A673 (cell line): ENCODE measurements around the gene SNX27. TPM values are rescaled to one million over a fixed set of nuclear protein-coding genes. Genes with fewer than 3 reads are reported as not detected.

Experiments
- BruUV-seq: library from RNA; stranded (reverse); fragments of 400-500 nt; replicated peaks from 2 replicates; lab custom pipeline; 2021; lab: Mats Ljungman, UMichigan
- CTCF ChIA-PET: fragments of 300-600 bp; sonication (Branson Sonifier 250); formaldehyde crosslinking; loops from one replicate; lab custom pipeline; 2022; ENCODE audit warnings: antibody characterized with exemption; lab: Charles Lee
- POLR2A ChIA-PET: fragments of 300-600 bp; sonication (Branson Sonifier 250); formaldehyde crosslinking; loops from one replicate; lab custom pipeline; 2022; ENCODE audit warnings: antibody characterized with exemption; ENCODE audit not compliant: low non-redundant PET; lab: Charles Lee
- DNase-seq: peaks from one replicate; pipeline ENCODE4 v3.0.0-alpha.2; 2015; ENCODE audit warnings: low spot score
- H3K27ac ChIP-seq: fragments of 200-600 bp; sonication (generic); 2 replicates; pipeline ENCODE4 v1.5.1; 2016; ENCODE audit warnings: mixed run types, low read depth, mild to moderate bottlenecking, mixed read lengths, antibody characterized with exemption, low read length; ENCODE audit not compliant: poor library complexity, severe bottlenecking
- H3K27me3 ChIP-seq: fragments of 200-600 bp; sonication (generic); replicated peaks from 2 replicates; pipeline ENCODE4 v1.6.1; 2017; ENCODE audit warnings: mixed run types, low read depth, mild to moderate bottlenecking, mixed read lengths, antibody characterized with exemption, low read length; ENCODE audit not compliant: insufficient read depth, poor library complexity
- H3K36me3 ChIP-seq: fragments of 200-600 bp; sonication (generic); 2 replicates; pipeline ENCODE4 v1.6.1; 2016; ENCODE audit warnings: mixed run types, mild to moderate bottlenecking, mixed read lengths, antibody characterized with exemption, low read length; ENCODE audit not compliant: insufficient read depth, poor library complexity, severe bottlenecking
- H3K4me1 ChIP-seq: fragments of 200-600 bp; sonication (generic); 2 replicates; pipeline ENCODE4 v1.6.1; 2017; ENCODE audit warnings: mixed run types, mild to moderate bottlenecking, mixed read lengths, antibody characterized with exemption, low read length; ENCODE audit not compliant: insufficient read depth, poor library complexity, severe bottlenecking
- H3K4me3 ChIP-seq: fragments of 200-600 bp; sonication (generic); 2 replicates; pipeline ENCODE4 v1.5.1; 2016; ENCODE audit warnings: low read depth, mixed run types, mild to moderate bottlenecking, mixed read lengths, low read length; ENCODE audit not compliant: poor library complexity, severe bottlenecking
- H3K9me3 ChIP-seq: fragments of 200-600 bp; sonication (generic); 2 replicates; pipeline ENCODE4 v1.6.1; 2016; ENCODE audit warnings: mixed run types, low read depth, mild to moderate bottlenecking, mixed read lengths, antibody characterized with exemption, low read length; ENCODE audit not compliant: poor library complexity, severe bottlenecking
- CTCF ChIP-seq: fragments of 300-800, 200-600 bp; sonication (generic); conservative IDR thresholded peaks from 2 replicates; pipeline ENCODE4 v1.5.1; 2017; ENCODE audit warnings: low read depth, mild to moderate bottlenecking, antibody characterized with exemption, low read length, moderate library complexity, mixed read lengths
- EZH2 ChIP-seq: fragments of 200-600 bp; sonication (generic); IDR thresholded peaks from 2 replicates; pipeline ENCODE4 v1.6.1; 2017; ENCODE audit warnings: borderline replicate concordance, low read depth, mild to moderate bottlenecking, mixed read lengths, antibody characterized with exemption, low read length; ENCODE audit not compliant: poor library complexity, severe bottlenecking
- intact Hi-C: fragments of 100-400 bp; cut with micrococcal nuclease; formaldehyde crosslinking; loops from one replicate; pipeline ENCODE4 v1.10.0; 2022; ENCODE audit not compliant: unreplicated experiment
- total RNA-seq: library from RNA; stranded (reverse); gene quantifications from 2 replicates; pipeline ENCODE4 v1.2.3, GENCODE V29; 2021

SNX27 gene
- total RNA-seq, 1 experiment from 2014 or later, result 45.9 TPM

GRCh38 chr1:151579436-151580225, 32.2 kb upstream of the SNX27 start:
- ChIA-PET CTCF (no interaction called here), POLR2A (no interaction called here)
- no TSS peak for BruUV-seq
- no peaks in the 10 kb centered on the region for H3K27me3 ChIP-seq
- no peak for TF ChIP-seq CTCF
- TF ChIP-seq EZH2, result no peak
- H3K27ac ChIP-seq, result no peak overlapping the region
- DNase-seq, result no peak
- intact Hi-C loops, result no loop called here
- no peak overlapping the region for H3K4me3 ChIP-seq
- no peaks in the 10 kb centered on the region for H3K4me1 ChIP-seq
- no peaks in the 10 kb centered on the region for H3K36me3 ChIP-seq
- H3K9me3 ChIP-seq, result no peaks in the 10 kb centered on the region

GRCh38 chr1:151581451-151581850, 30.4 kb upstream of the SNX27 start:
- BruUV-seq, result no TSS peak

GRCh38 chr1:151581921-151582320, 29.9 kb upstream of the SNX27 start:
- no peak for TF ChIP-seq EZH2
- TF ChIP-seq CTCF, result no peak
- POLR2A ChIA-PET, result no interaction called here
- Histone ChIP-seq H3K27me3 (no peaks in the 10 kb centered on the region), H3K4me3 (no peak overlapping the region), H3K9me3 (no peaks in the 10 kb centered on the region), H3K4me1 (no peaks in the 10 kb centered on the region), H3K36me3 (no peaks in the 10 kb centered on the region), H3K27ac (no peak overlapping the region)
- CTCF ChIA-PET, result no interaction called here
- intact Hi-C loops, result no loop called here
- BruUV-seq, result no TSS peak
- DNase-seq, result no peak

More at GRCh38 chr1:151581451-151581850, 30.4 kb upstream of the SNX27 start:
- intact Hi-C loops, result no loop called here
- ChIA-PET POLR2A (no interaction called here), CTCF (no interaction called here)
- no peak overlapping the region for H3K27ac ChIP-seq
- no peaks in the 10 kb centered on the region for H3K36me3 ChIP-seq
- no peak for TF ChIP-seq EZH2
- no peak overlapping the region for H3K4me3 ChIP-seq
- DNase-seq, result no peak
- no peaks in the 10 kb centered on the region for H3K4me1 ChIP-seq
- no peaks in the 10 kb centered on the region for H3K9me3 ChIP-seq
- no peaks in the 10 kb centered on the region for H3K27me3 ChIP-seq
